Measurements from ENCODE around the gene HAND2. TPM values are rescaled to one million over a fixed set of nuclear protein-coding genes. Genes with fewer than 3 reads are reported as not detected.

The HAND2 gene
- total and polyA plus RNA-seq, 2 of the 13 experiments (the other 11 are each of a cell fraction or from before 2014, with no cell fraction given), result not detected

DNA sequence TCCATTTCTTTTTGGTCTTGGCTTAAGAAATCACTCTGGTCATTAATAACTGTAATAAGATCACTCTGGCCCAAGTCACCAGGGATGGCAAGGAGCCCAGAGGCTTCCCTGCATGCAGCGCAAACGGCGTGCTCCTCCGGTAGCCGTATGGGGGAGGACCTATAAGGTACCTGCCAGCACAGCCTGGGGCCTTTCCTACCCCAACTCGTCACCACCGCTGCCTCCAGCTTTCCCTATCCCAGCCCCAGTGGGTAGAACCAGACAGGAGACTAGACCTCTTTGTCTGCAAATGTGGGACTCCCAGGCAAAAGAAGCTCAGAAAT, 25.9 kb downstream of the HAND2 start:
- ChIA-PET CTCF (ENCODE audit: low intra/inter-chr PET ratio, low total read pairs) (no interaction called here), POLR2A (no interaction called here)
- no peaks in the 10 kb centered on the region for H4K20me1 ChIP-seq (ENCODE audit: insufficient read depth, low read length)
- no peak for TF ChIP-seq RELA (CRISPR knock-in tag; IDR thresholded peaks at IDR 0.05)
- no peak for TF ChIP-seq RFXAP (CRISPR knock-in tag; IDR thresholded peaks at IDR 0.05; ENCODE audit: borderline replicate concordance)
- TF ChIP-seq KLF6 (CRISPR knock-in tag; IDR thresholded peaks at IDR 0.05), result no peak
- no peak for TF ChIP-seq AKAP8 (CRISPR knock-in tag; IDR thresholded peaks at IDR 0.05)
- TF ChIP-seq HNRNPH1 (optimal IDR thresholded peaks at IDR 0.05; ENCODE audit: low read depth, low read length), result no peak
- TF ChIP-seq ZNF510 (CRISPR knock-in tag; IDR thresholded peaks at IDR 0.05; ENCODE audit: low read depth), result no peak
- TF ChIP-seq ZNF766 (CRISPR knock-in tag; IDR thresholded peaks at IDR 0.05; ENCODE audit: borderline replicate concordance), result no peak
- no peak for TF ChIP-seq HES4 (CRISPR knock-in tag; IDR thresholded peaks at IDR 0.05; ENCODE audit: borderline replicate concordance)
- TF ChIP-seq ZNF589 (CRISPR knock-in tag; conservative IDR thresholded peaks at IDR 0.05), result no peak
- no peak for TF ChIP-seq ZNF567 (CRISPR knock-in tag; IDR thresholded peaks at IDR 0.05; ENCODE audit: borderline replicate concordance)
- TF ChIP-seq DNMT3B (CRISPR knock-in tag; conservative IDR thresholded peaks at IDR 0.05), result no peak
- intact Hi-C loops (cut with micrococcal nuclease; ENCODE audit: unreplicated experiment) (loop anchor here (2.0 kb wide), 1 partner anchor 653 kb away; no protein-coding TSS in a partner anchor), in situ Hi-C loops (cut with HindIII; ENCODE audit: extremely low pct_ligation_motif_present, low pct_unique_long_range_greater_than_20kb) (loop anchor here (10.0 kb wide), 1 partner anchor 651 kb away; no protein-coding TSS in a partner anchor)
- H3K79me2 ChIP-seq (ENCODE audit: insufficient read depth, low read length), result no peaks in the 10 kb centered on the region
- FAIRE-seq (no peak), ATAC-seq (no peak), DNase-seq (ENCODE audit: low spot score) (no peak)
- no peak overlapping the region for H3K4me2 ChIP-seq (ENCODE audit: low read depth, low read length)
- no TSS peak for BruUV-seq (replicated peaks)
- peaks cover 4 to 38% of the 10 kb centered on the region in 2 experiments; a peak in 4 of 5 replicates for H3K27me3 ChIP-seq (ENCODE audit: control insufficient read depth in 1 of 2, insufficient read depth in 2 of 2, low read length in 2 of 2)
- H3K27ac ChIP-seq (ENCODE audit: extremely low read length, insufficient read depth, low read length), result no peak overlapping the region
- H3K36me3 ChIP-seq (replicated peaks in 1 of 2; ENCODE audit: control insufficient read depth in 1 of 2, insufficient read depth in 2 of 2, low read length in 2 of 2), result no peaks in the 10 kb centered on the region
- no peaks in the 10 kb centered on the region for H3K4me1 ChIP-seq (ENCODE audit: insufficient read depth, low read length)
- no peak overlapping the region for H3K4me3 ChIP-seq (replicated peaks in 1 of 3; ENCODE audit: insufficient read depth in 1 of 3, low read depth in 2 of 3, low read length in 3 of 3)
- WGBS (ENCODE audit: low lambda C conversion rate), result 4% methylated on average over 7 of the region's 7 CpGs
- no peak overlapping the region for H2AFZ ChIP-seq (ENCODE audit: low read length)
- no peaks in the 10 kb centered on the region for H3K9me3 ChIP-seq (ENCODE audit: low read length)
- no peak overlapping the region for H3K9ac ChIP-seq (ENCODE audit: insufficient read depth, low read depth, low read length)
